Measurements from ENCODE around the gene FHOD1. TPM values are rescaled to one million over a fixed set of nuclear protein-coding genes. Genes with fewer than 3 reads are reported as not detected.

The FHOD1 gene
- total RNA-seq, 1 donor from 2014 or later, result 18.0 TPM

DNA sequence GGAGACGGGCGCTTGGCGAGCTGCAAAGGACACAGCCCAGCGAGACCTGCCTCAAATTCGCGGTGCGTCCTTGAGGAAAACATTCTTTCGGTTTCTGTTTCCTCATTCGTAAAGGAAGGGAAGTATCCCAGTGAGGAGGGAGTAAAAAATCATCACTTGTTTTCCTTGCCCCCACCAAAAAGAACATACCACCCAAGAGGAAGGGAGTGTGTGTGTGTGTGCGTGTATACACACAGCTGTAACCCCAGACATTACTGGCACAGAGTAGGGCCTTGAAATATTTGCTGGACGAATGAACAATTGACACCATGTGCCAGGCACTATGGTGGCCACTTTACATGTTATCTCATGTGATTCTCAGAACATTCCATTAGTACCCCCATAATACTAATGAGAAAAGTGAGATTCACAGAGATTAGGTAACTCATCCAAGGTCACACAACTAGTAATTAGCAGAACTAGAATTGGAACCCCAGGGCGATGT is 61.6 kb downstream of the FHOD1 start:
- intact Hi-C loops (cut with micrococcal nuclease), result no loop called here
- TF ChIP-seq, protein P1, sequence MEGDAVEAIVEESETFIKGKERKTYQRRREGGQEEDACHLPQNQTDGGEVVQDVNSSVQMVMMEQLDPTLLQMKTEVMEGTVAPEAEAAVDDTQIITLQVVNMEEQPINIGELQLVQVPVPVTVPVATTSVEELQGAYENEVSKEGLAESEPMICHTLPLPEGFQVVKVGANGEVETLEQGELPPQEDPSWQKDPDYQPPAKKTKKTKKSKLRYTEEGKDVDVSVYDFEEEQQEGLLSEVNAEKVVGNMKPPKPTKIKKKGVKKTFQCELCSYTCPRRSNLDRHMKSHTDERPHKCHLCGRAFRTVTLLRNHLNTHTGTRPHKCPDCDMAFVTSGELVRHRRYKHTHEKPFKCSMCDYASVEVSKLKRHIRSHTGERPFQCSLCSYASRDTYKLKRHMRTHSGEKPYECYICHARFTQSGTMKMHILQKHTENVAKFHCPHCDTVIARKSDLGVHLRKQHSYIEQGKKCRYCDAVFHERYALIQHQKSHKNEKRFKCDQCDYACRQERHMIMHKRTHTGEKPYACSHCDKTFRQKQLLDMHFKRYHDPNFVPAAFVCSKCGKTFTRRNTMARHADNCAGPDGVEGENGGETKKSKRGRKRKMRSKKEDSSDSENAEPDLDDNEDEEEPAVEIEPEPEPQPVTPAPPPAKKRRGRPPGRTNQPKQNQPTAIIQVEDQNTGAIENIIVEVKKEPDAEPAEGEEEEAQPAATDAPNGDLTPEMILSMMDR (IDR thresholded peaks at IDR 0.05; ENCODE audit: borderline replicate concordance), result no peak
- no peak for DNase-seq
- H3K9me3 ChIP-seq (replicated peaks), result no peaks in the 10 kb centered on the region
- peaks cover 38% of the 10 kb centered on the region for H3K4me1 ChIP-seq
- H3K27ac ChIP-seq (replicated peaks), result peak overlapping the region; percentile 97
- no peaks in the 10 kb centered on the region for H3K36me3 ChIP-seq
- peak overlapping the region; percentile 75 for H3K4me3 ChIP-seq
- no peaks in the 10 kb centered on the region for H3K27me3 ChIP-seq (ENCODE audit: low read depth)

DNA sequence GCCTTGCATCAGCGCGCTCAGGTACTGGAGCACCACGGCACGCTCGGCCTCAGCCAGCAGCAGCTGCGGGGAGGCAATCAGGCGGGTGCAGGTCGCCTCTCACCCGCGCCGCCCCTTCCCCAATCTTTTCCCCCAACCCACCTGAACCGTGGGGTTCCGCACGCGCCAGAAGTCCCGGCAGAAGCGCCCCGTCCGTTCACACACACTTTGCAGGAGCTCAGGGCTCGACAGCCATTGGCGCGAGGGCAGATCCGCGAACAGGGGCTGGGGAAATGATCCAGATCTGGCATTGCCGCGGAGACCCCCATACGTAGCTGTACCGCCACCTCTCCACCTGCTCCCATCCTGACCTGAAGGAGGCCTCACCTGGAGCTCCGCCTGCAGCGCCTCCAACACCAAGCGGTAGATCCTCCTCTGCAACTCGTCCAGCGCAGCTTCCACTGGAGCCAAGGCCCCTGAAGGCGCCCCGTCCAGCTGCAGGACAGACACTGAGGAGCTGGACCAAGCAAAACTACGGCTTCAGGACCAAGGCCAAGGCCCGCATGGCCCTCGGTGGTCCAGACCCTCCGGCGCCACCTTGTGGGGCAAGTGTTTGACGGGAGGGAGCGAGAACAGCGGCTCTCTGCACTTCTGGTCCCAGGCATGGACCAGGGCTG is 62.2 kb downstream of the FHOD1 start:
- no peaks in the 10 kb centered on the region for H3K36me3 ChIP-seq
- H3K27ac ChIP-seq (replicated peaks), result peak overlapping the region; percentile 97
- DNase-seq, result peak; percentile 93
- intact Hi-C loops (cut with micrococcal nuclease), result no loop called here
- H3K4me3 ChIP-seq, result peak overlapping the region; percentile 75
- TF ChIP-seq, protein P1 (IDR thresholded peaks at IDR 0.05; ENCODE audit: borderline replicate concordance), result peak; percentile 92
- no peaks in the 10 kb centered on the region for H3K27me3 ChIP-seq (ENCODE audit: low read depth)
- H3K9me3 ChIP-seq (replicated peaks), result no peaks in the 10 kb centered on the region
- peaks cover 33% of the 10 kb centered on the region for H3K4me1 ChIP-seq

DNA sequence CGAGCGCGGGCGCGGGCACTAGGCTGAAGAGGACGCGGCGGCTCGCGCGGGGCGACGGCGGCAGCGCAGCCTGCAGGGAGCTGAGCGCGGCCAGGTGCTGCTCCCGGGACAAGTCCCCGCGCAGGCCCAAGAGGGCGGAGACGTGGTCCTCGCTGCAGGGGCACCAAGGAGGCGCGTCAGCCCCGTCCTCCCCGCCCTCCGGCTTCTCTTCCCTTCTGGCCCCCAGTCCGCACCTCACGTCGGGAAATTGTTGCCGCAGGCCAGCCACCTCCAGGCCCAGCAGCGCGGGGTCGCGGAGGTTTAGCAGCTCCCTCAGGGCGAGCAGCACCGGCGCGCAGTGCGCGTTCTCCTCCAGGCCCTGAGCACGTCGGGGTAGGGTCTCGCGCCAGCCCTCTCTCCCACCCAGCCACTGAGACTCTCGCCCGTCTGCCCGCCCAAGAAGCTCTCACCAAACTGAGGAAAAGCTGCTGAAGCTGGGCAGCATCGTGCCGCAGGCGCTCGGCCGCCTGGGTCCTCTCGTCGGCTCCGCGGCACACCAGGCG is 62.8 kb downstream of the FHOD1 start:
- Histone ChIP-seq H3K4me1 (peaks cover 33% of the 10 kb centered on the region), H3K9me3 (replicated peaks) (no peaks in the 10 kb centered on the region), H3K4me3 (peak overlapping the region; percentile 75), H3K36me3 (no peaks in the 10 kb centered on the region), H3K27ac (replicated peaks) (peak overlapping the region; percentile 97), H3K27me3 (ENCODE audit: low read depth) (no peaks in the 10 kb centered on the region)
- DNase-seq, result no peak
- TF ChIP-seq, protein P1 (IDR thresholded peaks at IDR 0.05; ENCODE audit: borderline replicate concordance), result no peak
- intact Hi-C loops (cut with micrococcal nuclease), result no loop called here

DNA sequence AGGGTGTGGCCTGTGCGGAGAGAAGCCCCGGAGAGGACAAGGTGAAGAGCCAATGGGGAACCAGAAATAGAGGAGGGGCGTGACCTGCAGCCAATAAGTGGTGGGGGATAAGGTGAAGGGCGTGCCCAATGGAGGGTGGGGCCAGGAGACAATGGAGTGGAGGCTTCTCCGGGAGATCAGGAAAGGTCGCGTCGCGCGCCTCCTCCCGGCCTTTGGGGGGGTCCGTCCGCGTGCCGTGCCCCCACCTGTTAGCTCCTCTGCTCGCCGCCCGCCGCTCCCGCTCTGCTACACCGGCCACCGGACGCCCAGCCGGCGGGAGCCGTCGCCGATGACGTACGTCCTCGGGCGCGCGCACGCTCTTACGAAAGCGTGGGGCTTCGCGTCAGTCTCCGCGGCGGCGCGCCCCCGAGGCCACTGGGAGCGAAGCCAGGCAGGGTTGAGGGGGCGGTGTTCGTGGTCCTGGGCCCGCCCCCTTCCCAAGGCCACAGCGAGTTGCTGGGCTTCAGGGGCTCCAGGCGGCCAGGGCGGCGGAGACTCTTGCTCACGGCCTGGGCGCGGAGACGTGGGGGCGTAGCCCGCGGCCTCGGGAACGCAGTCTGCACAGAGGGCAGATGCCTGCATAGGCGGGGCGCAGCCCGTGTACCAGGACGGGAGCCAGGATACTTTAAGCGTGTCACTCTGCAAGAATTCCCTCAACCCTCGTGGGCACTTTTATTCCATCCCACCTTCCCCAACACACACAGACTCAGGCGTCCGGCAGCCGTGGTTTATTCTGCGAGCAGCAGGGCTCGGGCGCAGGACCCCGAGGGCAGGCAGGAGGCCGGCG is 63.4 kb downstream of the FHOD1 start, which contains the start of gene MATCAP1:
MATCAP1 (minus strand) TSS at position 337 of the 826 bp plus-strand sequence. CDS start 3,353 bp downstream, outside the sequence.
- H3K36me3 ChIP-seq, result no peaks in the 10 kb centered on the region
- intact Hi-C loops (cut with micrococcal nuclease), result no loop called here
- H3K4me3 ChIP-seq, result peak within 1 kb of the TSS; percentile 75
- no peaks in the 10 kb centered on the region for H3K9me3 ChIP-seq (replicated peaks)
- TF ChIP-seq, protein P1 (IDR thresholded peaks at IDR 0.05; ENCODE audit: borderline replicate concordance), result no peak
- H3K27ac ChIP-seq (replicated peaks), result peak within 1 kb of the TSS; percentile 97
- peak; percentile 93 for DNase-seq
- no peaks in the 10 kb centered on the region for H3K27me3 ChIP-seq (ENCODE audit: low read depth)
- H3K4me1 ChIP-seq, result peaks cover 36% of the 10 kb centered on the region

DNA sequence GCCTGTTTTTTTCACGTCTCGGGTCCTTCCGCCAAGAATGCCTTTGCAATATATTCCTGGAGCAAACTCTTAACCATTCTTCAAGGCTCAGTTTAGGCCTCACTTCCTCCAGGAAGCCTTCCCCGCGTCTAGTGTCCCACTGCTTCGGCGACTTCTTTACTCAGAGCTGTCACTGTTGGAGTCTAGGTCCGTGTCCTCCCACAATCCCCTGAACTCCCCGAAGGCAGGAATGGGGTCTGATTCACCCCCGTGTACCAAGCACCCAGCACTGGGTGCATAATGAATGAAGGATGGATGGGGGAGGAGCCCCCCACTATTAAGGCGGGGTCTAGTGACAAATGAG is 64.0 kb downstream of the FHOD1 start:
- Histone ChIP-seq H3K27me3 (ENCODE audit: low read depth) (no peaks in the 10 kb centered on the region), H3K4me1 (peaks cover 42% of the 10 kb centered on the region), H3K4me3 (peak overlapping the region; percentile 75), H3K36me3 (no peaks in the 10 kb centered on the region), H3K27ac (replicated peaks) (peak overlapping the region; percentile 97), H3K9me3 (replicated peaks) (no peaks in the 10 kb centered on the region)
- DNase-seq, result no peak
- TF ChIP-seq, protein P1 (IDR thresholded peaks at IDR 0.05; ENCODE audit: borderline replicate concordance), result no peak
- intact Hi-C loops (cut with micrococcal nuclease), result no loop called here
